HepG2 (cell line): Measurements from ENCODE around the gene MMP17. TPM values are rescaled to one million over a fixed set of nuclear protein-coding genes. Genes with fewer than 3 reads are reported as not detected.
A peak's percentile ranks its signal among the peaks of the same experiment; 100 is the strongest.

Source experiments
- ATAC-seq: fragments of 200-7000 bp; cut with Tn5 transposase; 3 replicates; pipeline ENCODE4 v1.9.1; 2020; ENCODE audit warnings: mild to moderate bottlenecking, moderate library complexity
- BruUV-seq: library from RNA; stranded (reverse); fragments of 400-500 nt; replicated peaks from 2 replicates; lab custom pipeline; 2021; lab: Mats Ljungman, UMichigan
- CTCF ChIA-PET: fragments of 300-600 bp; formaldehyde crosslinking; extraction: SDS; loops from one replicate; lab custom pipeline; 2021; ENCODE audit warnings: low total read pairs, inconsistent platforms, low intra/inter-chr PET ratio; lab: Yijun Ruan, JAX
- POLR2A ChIA-PET: fragments of 350-600 bp; sonication (Branson Sonifier 250); formaldehyde crosslinking; loops from one replicate; lab custom pipeline; 2020; ENCODE audit warnings: antibody characterized with exemption, inconsistent platforms; lab: Yijun Ruan, JAX
- DNase-seq: peaks from one replicate; pipeline ENCODE4 v3.0.0-alpha.2; 2015; ENCODE audit warnings: low spot score
- FAIRE-seq: peaks from 3 replicates; lab custom pipeline; 2011; peaks lifted over from hg19 to GRCh38; lab: Jason Lieb, UNC
- H2AFZ ChIP-seq: one replicate; pipeline ENCODE4 v1.6.1; 2011; ENCODE audit warnings: low read length, inconsistent platforms
- H3K27ac ChIP-seq: fragments of 300-600 bp; 3 replicates; pipeline ENCODE4 v1.8.0; 2011; ENCODE audit warnings: mixed run types, mild to moderate bottlenecking, mixed read lengths, low read length, inconsistent platforms; ENCODE audit not compliant: insufficient read depth; ENCODE audit errors: extremely low read length
- H3K27me3 ChIP-seq, 2 experiments: fragments of 200-600 bp in 1 of 2; 2 replicates in 1 of 2; 3 replicates in 1 of 2; pipeline versions ENCODE4 v1.6.0 to v1.8.0; 2011; ENCODE audit warnings: low read length in 2 of 2, mild to moderate bottlenecking in 2 of 2, moderate library complexity in 2 of 2, inconsistent platforms in 1 of 2; ENCODE audit not compliant: insufficient read depth in 2 of 2, control insufficient read depth in 1 of 2
- H3K36me3 ChIP-seq, 2 experiments: fragments of 200-600 bp in 1 of 2; replicated peaks in 1 of 2; 2 replicates in 1 of 2; 3 replicates in 1 of 2; pipeline versions ENCODE4 v1.5.1 to v1.8.0; 2011; ENCODE audit warnings: low read length in 2 of 2, inconsistent platforms in 1 of 2; ENCODE audit not compliant: insufficient read depth in 2 of 2, control insufficient read depth in 1 of 2
- H3K4me1 ChIP-seq: 2 replicates; pipeline ENCODE4 v1.5.1; 2012; ENCODE audit warnings: low read length, inconsistent platforms; ENCODE audit not compliant: insufficient read depth
- H3K4me2 ChIP-seq: 2 replicates; pipeline ENCODE4 v1.6.0; 2011; ENCODE audit warnings: low read depth, low read length, inconsistent platforms
- H3K4me3 ChIP-seq, 3 experiments: fragments of 200-600 bp in 1 of 3; sonication (generic), shearing (Covaris generic) in 1 of 3; replicated peaks in 1 of 3; 2 replicates each; pipeline ENCODE4 v1.5.1; 2011 to 2016; ENCODE audit warnings: low read length in 3 of 3, inconsistent platforms in 2 of 3, low read depth in 2 of 3, mild to moderate bottlenecking in 2 of 3, control low read depth in 1 of 3, mixed read lengths in 1 of 3; ENCODE audit not compliant: insufficient read depth in 1 of 3
- H3K79me2 ChIP-seq: one replicate; pipeline ENCODE4 v1.6.1; 2011; ENCODE audit warnings: low read length, inconsistent platforms; ENCODE audit not compliant: insufficient read depth
- H3K9ac ChIP-seq: 2 replicates; pipeline ENCODE4 v1.6.0; 2011; ENCODE audit warnings: mild to moderate bottlenecking, low read depth, low read length, inconsistent platforms; ENCODE audit not compliant: insufficient read depth
- H3K9me3 ChIP-seq: 2 replicates; pipeline ENCODE4 v1.5.1; 2012; ENCODE audit warnings: mild to moderate bottlenecking, low read length
- H4K20me1 ChIP-seq: 2 replicates; pipeline ENCODE4 v1.6.0; 2011; ENCODE audit warnings: inconsistent platforms, mild to moderate bottlenecking, low read length, moderate library complexity; ENCODE audit not compliant: insufficient read depth
- AGO2 ChIP-seq: fragments of 200-400 bp; formaldehyde crosslinking; optimal IDR thresholded peaks from 2 replicates; pipeline ENCODE3; 2017; ENCODE audit warnings: mild to moderate bottlenecking, low read depth, low read length, moderate library complexity
- NONO ChIP-seq, 2 experiments: fragments of 450-650 bp in 1 of 2; sonication (generic) in 1 of 2; formaldehyde crosslinking in 1 of 2; IDR thresholded peaks in 1 of 2; conservative IDR thresholded peaks in 1 of 2; 2 replicates each; pipeline versions ENCODE4 v1.6.1 to v1.8.0; 2017 to 2022; ENCODE audit warnings: mild to moderate bottlenecking in 1 of 2, missing genetic modification reagents in 1 of 2, moderate library complexity in 1 of 2
- RXRA ChIP-seq: sonication (generic); formaldehyde crosslinking; IDR thresholded peaks from 2 replicates; pipeline ENCODE4 v1.5.1; 2020; ENCODE audit warnings: missing genetic modification reagents
- TAF1 ChIP-seq: sonication (generic); formaldehyde crosslinking; IDR thresholded peaks from 2 replicates; pipeline ENCODE4 v1.4.0; 2020; ENCODE audit warnings: missing genetic modification reagents
- ZNF543 ChIP-seq: sonication (generic); formaldehyde crosslinking; IDR thresholded peaks from 2 replicates; pipeline ENCODE4 v1.4.0; 2020; ENCODE audit warnings: mild to moderate bottlenecking, missing genetic modification reagents
- ZNF576 ChIP-seq: sonication (generic); formaldehyde crosslinking; IDR thresholded peaks from 2 replicates; pipeline ENCODE4 v1.4.0; 2020; ENCODE audit warnings: mild to moderate bottlenecking, missing genetic modification reagents
- WGBS: methylation state at CpG from one replicate; pipeline ENCODE4 v1.1.6; 2017; ENCODE audit warnings: low lambda C conversion rate; 5-methylcytosine and 5-hydroxymethylcytosine counted together
- in situ Hi-C: cut with HindIII; loops from 2 replicates; pipeline ENCODE4 v1.10.0; 2017; ENCODE audit warnings: low pct_unique_long_range_greater_than_20kb; ENCODE audit not compliant: extremely low pct_ligation_motif_present
- intact Hi-C: fragments of 100-400 bp; cut with micrococcal nuclease; formaldehyde crosslinking; loops from one replicate; pipeline ENCODE4 v1.10.0; 2022; ENCODE audit not compliant: unreplicated experiment
- polyA plus RNA-seq, 8 experiments: library from polyadenylated mRNA; depleted of rRNA in 3 of 8; stranded (reverse) in 7 of 8; unstranded in 1 of 8; fragments of >200 nt; fragmentation: Illumina TruSeq in 4 of 8; extraction: Trizol in 4 of 8; gene quantifications; 2 replicates each; pipeline versions ENCODE4 v1.2.1 to v1.2.3, GENCODE V29; 2011 to 2016; ENCODE audit warnings: low read depth in 4 of 8, missing spikeins in 1 of 8, mixed read lengths in 1 of 8; ENCODE audit not compliant: insufficient read depth in 1 of 8
- total RNA-seq, 5 experiments: library from RNA; depleted of rRNA; stranded (reverse); fragments of >200 nt; fragmentation: Illumina TruSeq; extraction: Trizol; gene quantifications; 2 replicates each; pipeline ENCODE4 v1.2.3, GENCODE V29; 2016; ENCODE audit warnings: low read depth in 1 of 5

The MMP17 gene
- total and polyA plus RNA-seq, 2 of the 13 experiments (the other 11 are each of a cell fraction or from before 2014, with no cell fraction given), result 0.55 to 0.80 TPM

- Histone ChIP-seq H4K20me1 (no peaks in the 10 kb centered on the region), H3K27ac (no peak overlapping the region), H2AFZ (no peak overlapping the region), H3K9ac (no peak overlapping the region), H3K36me3 (peaks cover 10 to 30% of the 10 kb centered on the region in 2 experiments; a peak in 4 of 5 replicates), H3K9me3 (no peaks in the 10 kb centered on the region), H3K4me3 (no peak overlapping the region), H3K4me1 (no peaks in the 10 kb centered on the region), H3K79me2 (no peaks in the 10 kb centered on the region), H3K27me3 (no peaks in the 10 kb centered on the region), H3K4me2 (no peak overlapping the region)
- DNase-seq (no peak), FAIRE-seq (no peak), ATAC-seq (no peak)
- ChIA-PET CTCF (no interaction called here), POLR2A (no interaction called here)
- TF ChIP-seq AGO2 (peak; percentile 19), RXRA (CRISPR knock-in tag) (no peak)
- BruUV-seq, result no TSS peak
- intact Hi-C loops, result no loop called here
- in situ Hi-C loops, result no loop called here
- whole genome bisulfite sequencing, result 98% methylated on average over 11 of the region's 20 CpGs
These were observed 27.5 kb upstream of the MMP17 start for GRCh38 chr12:131800594-131801135.

GRCh38 chr12:131801254-131801866, 26.8 kb upstream of the MMP17 start:
- no peaks in the 10 kb centered on the region for H3K27me3 ChIP-seq
- no peak overlapping the region for H3K4me2 ChIP-seq
- no peaks in the 10 kb centered on the region for H3K9me3 ChIP-seq
- DNase-seq, result no peak
- FAIRE-seq, result no peak
- H3K9ac ChIP-seq, result no peak overlapping the region
- ChIA-PET POLR2A (no interaction called here), CTCF (no interaction called here)
- in situ Hi-C loops (no loop called here), intact Hi-C loops (no loop called here)
- peaks cover 9 to 29% of the 10 kb centered on the region in 2 experiments; a peak in 4 of 5 replicates for H3K36me3 ChIP-seq
- BruUV-seq, result TSS peak; percentile 37
- H3K4me3 ChIP-seq, result no peak overlapping the region
- ATAC-seq, result no peak
- WGBS, result 84% methylated on average over 26 of the region's 35 CpGs
- TF ChIP-seq AGO2 (peak; percentile 33), ZNF576 (CRISPR knock-in tag) (no peak), TAF1 (CRISPR knock-in tag) (no peak), ZNF543 (no peak), NONO (IDR thresholded peaks at IDR 0.05) (no peak), NONO (CRISPR knock-in tag; conservative IDR thresholded peaks at IDR 0.05) (no peak)
- H3K79me2 ChIP-seq, result no peaks in the 10 kb centered on the region
- H4K20me1 ChIP-seq, result no peaks in the 10 kb centered on the region
- no peaks in the 10 kb centered on the region for H3K4me1 ChIP-seq
- no peak overlapping the region for H3K27ac ChIP-seq
- no peak overlapping the region for H2AFZ ChIP-seq
